Fibroblast of skin of scalp (primary cell): ENCODE measurements around the gene GPR176.
"Not testable (repeated sequence)": the region's sequence is repeated elsewhere in the genome, so short reads cannot be mapped to it uniquely, and the experiment has no call there.

ENCODE experiments used
- DNase-seq: peaks from one replicate; pipeline ENCODE4 v3.0.0-alpha.2; 2013

Gene GPR176

DNA sequence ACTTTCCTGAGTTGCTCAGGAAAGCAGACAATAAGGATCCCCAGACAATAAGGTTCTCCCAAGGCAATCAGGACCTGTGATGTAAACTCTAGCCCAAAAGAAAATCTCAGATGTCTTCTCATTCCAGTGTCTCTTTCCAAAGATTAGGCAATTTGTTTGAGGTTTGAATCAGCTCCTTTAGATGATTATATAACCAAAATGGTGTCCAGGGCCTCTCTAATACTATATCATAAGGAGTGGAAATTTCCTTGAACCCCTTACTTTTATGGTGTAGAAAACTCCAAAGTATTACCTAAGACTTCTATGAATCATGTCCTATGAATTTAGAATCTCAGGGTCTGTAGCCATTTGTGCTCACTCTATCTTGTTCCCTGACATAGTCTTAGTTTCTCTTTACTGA is 65.9 kb downstream of the GPR176 start:
- no peak for DNase-seq

DNA sequence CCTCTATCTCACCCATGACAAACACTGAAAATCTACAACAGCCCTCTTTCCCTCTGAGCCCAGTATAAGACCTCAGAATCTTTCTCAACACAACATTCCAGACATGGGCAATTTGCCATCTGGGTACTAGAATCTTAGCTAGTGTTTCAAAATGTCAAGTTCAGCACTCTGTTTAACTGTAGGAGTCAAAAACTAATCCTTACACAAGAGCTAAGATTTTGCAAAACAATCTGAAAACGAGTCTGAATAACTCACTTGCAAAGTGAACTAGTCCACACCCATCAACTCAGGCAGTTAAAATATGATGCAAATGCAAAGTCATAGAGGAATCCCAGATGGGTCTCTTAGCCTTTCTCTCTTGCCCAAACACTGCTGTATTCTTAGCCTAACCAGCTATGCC is 67.8 kb downstream of the GPR176 start:
- peak; percentile 73 for DNase-seq

DNA sequence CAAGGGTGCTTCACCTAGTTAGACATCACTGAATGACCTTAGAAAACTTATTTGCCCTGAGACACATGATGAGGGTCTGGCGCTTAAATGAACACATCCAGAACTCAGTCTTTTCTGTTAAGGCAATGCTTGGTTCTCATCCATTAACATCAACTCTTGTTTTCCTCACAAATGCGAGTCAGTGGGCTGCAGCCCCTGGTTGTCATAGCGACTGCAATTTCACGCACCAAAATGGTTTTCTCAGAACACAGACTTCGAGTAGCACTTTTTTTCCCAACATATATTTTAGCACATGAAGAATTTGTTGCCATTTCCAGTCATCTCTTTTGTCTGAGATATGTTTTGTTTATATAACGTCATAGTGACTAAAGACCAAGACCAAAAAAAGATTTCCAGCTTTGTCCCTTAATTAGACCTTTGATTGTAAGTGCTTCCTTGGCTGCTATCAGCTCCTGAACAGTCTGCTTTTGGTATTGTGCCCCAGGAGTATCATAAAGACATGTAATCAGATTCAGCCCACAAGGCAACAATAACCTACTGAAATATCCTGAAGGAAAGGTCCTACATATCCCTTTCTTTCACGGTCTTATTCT is 68.5 kb downstream of the GPR176 start:
- DNase-seq = no peak

DNA sequence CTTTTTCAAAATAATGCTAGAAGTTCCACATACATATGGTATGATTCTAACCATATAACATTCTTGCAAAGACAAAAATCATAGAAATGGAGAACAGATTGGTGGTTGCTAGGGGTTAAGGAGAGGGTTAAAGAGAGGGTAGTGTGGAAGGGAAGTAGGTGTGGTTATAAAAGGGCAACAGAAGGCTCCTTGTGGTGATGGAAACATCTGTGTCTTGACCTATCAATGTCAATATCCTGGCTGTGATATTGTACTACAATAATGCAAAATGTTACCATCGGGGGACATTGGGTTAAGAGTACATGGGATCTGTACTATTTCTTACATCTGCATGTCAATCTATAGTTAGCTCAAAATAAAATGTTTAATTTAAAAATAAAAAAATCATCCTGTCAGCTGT is 69.6 kb downstream of the GPR176 start:
- DNase-seq = no peak

DNA sequence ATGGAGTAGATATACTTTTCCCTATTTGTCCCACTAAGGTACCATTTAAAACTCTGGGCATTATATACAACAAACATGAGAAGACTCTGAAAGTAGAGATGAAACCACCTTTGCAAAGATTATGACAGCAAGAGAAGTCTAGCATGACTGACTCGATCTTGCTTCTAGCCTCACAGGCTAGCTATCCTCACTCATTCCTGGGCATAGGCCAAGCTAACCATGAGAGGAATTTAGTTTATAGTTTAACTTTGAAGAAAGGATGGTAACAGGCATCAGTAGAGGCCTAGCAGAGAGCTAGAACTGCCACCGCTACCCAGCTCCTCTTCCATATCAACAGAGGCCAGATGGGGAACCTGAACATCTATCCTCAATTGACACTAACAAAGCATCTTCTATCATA is 74.0 kb downstream of the GPR176 start:
- no peak for DNase-seq

DNA sequence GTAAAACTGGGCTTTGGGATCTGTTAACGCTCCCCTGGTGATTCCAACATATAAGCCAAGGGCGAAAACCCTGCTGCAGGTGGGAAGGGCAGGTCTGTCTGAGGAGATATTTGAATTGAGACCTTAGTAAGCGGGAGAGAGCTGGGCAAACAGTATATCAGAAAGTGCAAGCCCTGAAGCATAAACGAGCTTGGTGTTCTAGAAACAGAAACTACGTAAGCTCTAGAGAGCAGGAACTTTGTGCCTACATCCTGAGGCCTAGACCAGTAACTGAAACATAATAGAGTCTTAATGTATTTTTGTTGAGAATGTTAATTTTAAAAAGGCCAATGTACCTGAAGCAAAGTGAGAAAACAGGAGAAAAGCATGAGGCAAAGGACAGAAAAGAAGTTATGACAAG is 74.5 kb downstream of the GPR176 start:
- no peak for DNase-seq

DNA sequence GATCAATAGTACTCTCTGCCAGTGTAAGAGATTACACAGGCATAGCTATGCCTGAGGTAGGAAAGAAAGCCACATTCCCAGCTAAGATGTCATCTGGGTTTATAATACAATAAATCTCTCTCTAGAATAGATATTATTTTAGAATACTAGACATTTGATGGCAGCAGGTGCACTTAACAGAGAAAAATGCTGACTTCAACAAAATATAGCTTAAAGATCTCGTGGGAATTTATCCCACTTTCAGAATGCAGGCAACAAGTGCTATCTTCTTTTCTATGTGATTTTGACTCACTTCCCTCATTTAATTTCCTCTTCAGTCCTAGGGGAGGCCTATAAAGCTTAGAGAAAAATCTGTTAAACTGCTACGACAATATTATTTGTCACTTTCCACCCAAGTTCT is 76.5 kb downstream of the GPR176 start:
- DNase-seq = no peak

DNA sequence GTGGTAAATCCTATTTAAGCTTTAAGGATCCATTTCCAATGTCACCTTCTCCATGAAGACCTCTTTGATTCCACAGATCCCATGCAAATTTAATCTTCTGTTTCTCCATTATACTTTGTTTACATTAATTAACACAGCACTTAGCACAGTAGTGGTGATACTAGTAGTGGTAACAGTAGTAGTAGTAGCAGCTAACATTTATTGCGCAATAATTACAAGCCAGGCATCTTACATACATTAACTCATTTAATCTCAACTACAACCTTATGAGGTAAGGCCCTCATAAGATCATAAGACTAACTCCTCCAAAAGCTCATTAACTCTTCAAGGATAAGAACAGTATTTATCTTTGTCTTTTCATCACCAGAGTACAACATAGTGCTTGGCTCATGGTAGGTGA is 82.6 kb downstream of the GPR176 start:
- DNase-seq = no peak

DNA sequence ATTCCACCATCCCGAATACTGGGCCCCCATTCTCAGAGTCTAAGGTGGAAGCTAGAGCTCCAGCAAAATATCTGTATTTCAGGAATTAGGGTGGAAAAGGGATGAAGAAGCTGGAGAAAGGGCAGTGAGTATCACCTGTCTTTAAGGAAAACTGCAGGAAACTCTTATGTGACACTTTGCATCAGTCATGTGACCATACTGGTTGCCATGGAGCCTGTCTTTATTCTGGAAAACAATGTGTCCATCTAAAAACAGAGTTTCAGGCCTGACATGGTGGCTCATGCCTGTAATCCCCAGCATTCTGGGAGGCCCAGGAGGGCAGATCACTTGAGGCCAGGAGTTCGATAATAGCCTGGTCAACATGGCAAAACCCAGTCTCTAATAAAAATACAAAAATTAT is 84.5 kb downstream of the GPR176 start:
- no peak for DNase-seq

DNA sequence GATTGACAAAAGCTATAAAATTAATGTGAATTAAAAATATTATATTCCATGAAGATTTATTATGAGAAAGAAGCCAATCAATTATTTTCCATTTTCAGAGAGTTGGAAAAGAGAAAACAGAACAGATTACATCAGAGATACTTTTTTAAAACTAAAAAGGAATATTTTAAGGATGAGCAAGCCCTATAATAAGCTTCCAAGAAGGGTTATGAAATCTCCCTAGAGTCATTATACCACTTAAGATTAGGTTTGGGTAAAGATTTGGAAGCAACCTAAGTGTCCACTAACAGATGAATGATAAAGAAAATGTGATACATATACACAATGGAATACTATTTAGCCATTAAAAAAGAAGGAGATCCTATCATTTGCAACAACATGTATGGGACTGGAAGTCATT is 85.8 kb downstream of the GPR176 start:
- peak; percentile 58 for DNase-seq

DNA sequence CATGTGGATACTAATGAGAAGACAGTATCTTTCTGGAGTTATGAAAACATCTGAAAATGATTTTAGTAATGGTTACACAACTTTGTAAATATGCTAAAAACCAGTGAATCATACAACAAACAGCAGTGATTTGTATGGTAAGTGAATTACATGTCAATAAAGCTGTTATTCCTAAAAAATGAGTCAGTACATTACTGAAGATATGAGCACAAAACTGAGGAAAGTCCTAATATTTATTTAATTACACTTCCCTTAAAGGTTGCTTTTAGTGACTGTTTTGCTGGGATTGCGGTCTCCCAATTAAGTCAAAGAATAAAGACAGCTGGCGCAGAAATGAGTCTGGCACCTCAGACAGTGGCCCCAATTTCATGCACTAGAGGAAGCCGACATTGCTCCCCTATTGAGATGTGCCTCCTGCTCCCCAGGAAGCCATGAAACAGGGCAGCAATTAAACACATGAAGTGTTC is 86.5 kb downstream of the GPR176 start:
- peak; percentile 87 for DNase-seq

DNA sequence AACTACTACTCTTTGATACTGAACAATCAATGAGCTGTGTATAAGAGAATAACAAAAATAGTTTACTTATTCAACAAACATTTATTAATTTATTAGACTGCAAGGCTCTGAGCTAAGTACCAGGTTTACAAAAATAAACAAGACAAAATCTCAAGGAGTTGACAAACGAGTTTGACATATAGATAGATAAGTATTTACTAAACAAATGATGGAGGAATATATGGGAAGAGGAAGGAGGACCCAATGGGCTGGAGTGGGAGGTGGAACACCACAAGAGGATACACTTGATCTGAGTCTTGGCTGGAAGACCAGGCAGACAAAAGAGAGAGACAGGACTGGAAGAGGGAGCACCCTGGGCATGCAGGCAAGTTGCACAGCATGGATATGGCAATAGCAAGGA is 89.9 kb downstream of the GPR176 start:
- no peak for DNase-seq

DNA sequence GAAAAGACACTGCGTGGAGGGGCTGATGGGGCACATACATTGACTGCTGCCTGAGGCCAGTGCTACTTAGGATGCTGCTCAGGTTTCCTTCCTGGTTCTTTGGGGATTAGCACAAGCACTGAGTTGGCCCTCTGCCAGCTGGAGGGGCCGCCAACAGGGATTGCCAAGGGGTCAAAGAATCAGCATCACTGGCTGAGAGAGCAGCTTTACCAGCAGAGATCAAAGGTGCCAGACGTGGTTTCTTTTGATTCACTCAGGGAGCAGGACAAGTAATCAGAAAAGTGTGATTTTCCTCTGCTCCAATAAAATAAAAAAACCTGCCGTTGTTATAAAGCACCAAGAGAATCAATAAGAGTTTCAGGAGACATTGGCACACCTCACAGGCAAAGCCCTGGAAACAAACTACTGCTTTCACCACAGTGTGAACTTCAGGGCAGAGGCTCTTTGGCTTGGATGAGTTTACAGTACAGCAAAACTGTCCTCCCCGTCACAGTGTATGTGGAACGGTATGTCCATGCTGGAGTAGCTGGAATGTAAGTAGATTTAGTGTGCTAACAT is 91.6 kb downstream of the GPR176 start:
- peak; percentile 44 for DNase-seq

DNA sequence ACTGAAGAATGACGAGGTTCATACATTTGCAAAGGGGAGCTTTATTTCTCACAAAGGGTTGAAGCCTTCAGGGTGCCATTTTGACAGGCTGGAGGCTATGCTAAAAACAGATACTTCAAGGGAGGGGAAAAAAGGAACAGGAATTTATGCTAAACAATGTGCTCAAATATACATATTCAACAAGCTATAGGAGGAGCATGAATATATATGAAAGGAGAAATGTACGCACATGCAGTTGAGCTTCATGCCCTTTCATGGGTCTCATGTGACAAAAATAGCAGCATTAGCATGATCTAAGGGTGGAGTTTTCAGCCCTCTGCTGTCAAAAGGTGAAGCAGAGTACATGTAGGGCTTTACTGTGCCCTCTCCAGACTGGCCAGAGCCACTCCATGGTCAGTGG is 93.1 kb downstream of the GPR176 start:
- DNase-seq = no peak

DNA sequence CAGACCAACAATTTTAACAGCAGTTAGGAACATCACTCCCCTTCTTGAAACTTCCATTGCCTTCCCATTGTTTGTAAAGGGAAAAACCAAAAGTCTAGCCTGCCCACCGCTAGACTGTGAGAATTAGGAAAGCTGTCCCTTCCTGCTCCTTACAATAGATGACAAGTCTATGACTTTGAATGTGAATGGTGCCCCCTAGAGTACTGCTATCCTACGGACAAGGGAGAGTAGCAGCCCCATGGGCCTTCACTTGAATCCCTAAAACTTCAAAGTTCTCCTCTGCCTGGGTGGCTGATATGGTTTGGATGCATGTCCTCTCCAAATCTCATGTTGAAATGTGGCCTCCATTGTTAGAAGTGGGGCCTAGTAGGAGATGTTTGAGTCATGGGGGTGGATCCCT is 96.4 kb downstream of the GPR176 start:
- no peak for DNase-seq

DNA sequence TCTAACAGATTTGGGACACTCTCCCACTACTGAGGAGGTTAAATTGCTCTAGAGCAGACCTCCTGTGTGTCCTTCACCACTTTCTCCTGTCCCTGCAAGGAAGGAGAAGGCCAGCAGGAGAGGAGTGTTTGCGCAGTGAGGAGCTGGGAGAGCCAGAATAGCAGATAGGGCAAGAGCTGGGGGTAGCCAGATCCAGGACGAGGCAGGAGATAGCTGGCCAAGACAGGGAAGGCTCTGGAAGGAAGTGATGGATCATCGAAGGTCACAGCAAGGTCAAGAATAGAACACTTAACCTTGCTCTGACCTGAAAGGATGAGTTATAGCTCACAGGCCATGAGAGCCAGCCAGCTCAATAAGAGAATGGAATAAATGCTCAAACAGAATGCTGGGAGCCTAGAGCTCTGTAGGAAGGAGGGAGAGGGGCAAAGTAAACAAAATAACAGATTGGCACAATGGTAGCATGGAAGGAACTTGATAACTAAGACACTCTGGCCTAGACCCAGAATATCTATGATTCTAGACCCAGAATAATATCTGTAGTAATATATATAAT is 99.9 kb downstream of the GPR176 start:
- no peak for DNase-seq

DNA sequence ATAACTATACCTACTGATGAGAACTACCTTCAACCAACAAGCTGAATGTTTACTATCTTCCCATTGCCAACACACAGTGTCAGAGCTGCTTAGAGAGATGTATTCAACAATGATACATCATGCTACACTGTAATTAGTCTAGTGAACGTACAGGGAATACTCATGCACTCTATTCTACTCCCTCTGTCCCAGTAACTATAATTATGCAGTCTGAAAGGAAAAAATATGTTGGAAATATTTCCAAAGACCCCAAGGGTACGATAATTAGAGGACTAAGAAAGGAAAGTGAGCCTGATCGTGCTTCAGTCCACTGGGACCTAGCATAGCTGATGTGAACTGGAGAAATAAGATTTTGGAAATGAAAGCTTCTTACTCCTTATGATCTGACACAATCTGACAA is 100.5 kb downstream of the GPR176 start:
- no peak for DNase-seq

DNA sequence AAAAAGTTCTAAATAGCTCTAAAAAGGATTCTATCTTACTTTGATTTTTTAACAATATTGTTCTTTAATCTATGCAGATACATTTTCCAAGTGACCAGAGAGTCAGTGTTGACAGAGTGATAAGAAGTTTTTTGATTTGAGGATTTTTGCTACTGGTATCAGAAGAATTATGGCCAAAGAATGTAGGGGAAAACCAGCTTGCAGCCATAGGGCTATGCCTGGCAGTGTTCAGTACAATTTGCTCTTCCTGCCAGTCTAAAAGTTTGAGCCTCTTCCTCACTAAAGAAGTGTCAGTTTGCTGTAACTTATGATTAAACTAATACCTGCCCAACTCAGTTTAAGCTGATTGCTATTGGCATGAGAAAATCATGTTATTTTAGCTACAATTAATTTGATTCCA is 102.2 kb downstream of the GPR176 start:
- DNase-seq = no peak

DNA sequence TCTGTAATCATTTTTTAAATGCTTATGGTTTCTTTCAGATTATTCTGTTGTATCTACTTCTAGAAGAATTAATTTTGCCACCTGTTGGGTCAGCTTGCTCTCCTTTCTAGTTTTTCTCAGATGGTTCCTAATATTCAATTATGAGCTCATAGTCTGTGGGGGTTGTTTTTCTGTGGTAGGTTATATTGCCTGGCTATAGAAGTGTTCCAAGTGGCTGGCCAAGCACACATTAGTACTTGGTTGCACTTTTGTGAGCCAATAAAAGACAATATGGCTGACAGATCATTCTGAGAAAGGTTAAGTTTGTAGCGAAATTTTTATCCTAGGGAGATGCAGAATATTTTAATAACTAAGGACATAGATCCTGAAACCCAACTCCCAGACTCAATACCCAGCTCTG is 105.6 kb downstream of the GPR176 start:
- no peak for DNase-seq

DNA sequence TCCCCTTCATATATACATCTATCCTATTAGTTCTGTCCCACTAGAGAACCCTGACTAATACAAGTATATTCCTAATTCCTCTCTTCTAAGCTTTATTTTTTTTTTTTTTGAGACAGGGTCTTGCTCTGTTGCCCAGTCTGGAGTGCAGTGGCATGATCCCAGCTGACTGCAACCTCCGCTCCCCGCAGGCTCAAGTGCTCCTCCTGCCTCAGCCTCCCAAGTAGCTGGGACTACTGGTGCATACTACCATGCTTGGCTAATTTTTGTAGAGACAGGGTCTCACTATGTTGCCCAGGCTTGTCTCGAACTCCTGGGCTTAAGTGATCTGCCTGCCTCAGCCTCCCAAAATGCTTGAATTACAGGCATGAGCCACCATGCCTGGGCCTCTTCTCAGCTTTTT is 107.4 kb downstream of the GPR176 start:
- DNase-seq = not testable (repeated sequence)

DNA sequence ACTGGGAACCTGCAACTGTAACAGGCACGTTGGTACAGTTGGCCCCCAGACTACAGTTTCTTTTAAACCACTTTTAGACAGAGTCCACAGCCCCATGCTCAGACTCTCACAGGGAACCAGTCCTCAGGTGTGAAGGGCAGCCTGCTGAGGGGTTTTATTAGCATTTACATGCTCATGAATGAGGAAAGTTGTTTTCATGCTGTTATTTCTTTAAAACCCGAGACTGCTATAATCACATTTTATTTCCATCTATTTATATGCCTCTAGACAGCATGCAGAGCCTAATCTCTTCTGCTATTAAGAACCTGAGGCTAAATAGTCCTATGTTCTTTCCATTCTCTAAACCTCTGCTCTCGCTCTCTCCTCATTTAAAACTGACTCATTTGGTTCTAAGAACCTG is 111.2 kb downstream of the GPR176 start:
- no peak for DNase-seq

DNA sequence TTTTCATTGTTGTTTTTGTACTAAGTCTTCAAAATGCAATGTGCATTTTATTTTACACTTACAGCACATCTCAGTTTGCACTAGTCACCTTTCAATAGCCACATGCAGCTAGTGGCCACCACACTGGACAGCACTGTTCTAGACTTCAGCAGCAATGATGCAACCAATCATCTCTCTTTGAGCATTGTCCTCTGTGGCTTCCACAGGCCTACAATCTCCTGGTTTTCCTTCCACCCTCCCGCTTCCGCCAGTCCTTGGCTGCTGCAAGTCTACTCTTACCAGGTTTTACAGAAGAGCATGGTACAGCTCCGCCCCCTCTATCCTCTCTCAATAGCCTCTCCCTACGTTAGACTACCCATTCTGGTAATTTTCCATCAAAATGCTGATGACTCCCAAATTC is 112.3 kb downstream of the GPR176 start:
- DNase-seq = no peak

DNA sequence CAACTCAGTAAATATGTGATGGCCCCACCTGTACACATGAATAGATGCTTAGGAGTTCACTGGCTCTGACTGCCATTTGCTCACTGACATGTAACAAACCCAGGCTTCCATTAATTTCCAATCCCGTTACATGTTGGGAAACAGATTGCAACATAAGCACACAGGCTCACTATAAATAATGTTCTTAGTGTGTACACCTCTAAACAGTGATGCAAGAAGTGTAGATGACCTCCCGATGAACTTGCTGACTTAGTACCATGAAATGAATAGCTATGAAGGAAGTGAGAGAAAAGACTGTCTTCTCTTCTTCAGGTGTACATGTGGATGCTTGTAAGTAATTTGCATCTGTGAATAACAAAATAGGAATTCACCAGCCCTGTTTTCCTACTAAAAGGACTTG is 116.0 kb downstream of the GPR176 start:
- DNase-seq = no peak

DNA sequence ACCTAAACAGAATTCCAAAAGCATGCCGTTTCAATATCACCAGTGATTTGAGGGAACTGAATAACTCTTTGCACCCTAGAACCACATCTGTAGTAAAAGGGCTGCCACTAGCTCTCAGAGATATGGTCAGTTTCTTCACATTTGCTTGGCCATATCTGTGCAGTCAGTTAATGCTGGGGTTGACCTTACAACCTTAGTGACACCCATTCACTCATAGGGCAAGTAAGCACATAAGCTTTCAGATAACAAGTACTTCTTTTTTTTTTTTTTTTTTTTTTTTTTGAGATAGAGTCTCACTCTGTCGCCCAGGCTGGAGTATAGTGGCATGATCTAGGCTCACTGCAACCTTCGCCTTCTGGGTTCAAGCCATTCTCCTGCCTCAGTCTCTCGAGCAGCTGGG is 117.0 kb downstream of the GPR176 start:
- DNase-seq = no peak
